ENCODE results near the gene IQSEC1.

IQSEC1 gene

GRCh38 chr3:13046569-13047274 is 26.5 kb downstream of the IQSEC1 start:
- DNase-seq: no peak

GRCh38 chr3:13045904-13046568 is 27.2 kb downstream of the IQSEC1 start:
- DNase-seq: no peak

GRCh38 chr3:13045241-13045903 is 27.9 kb downstream of the IQSEC1 start:
- DNase-seq: no peak

GRCh38 chr3:13044496-13045240 is 28.6 kb downstream of the IQSEC1 start:
- no peak for DNase-seq

- no peak for DNase-seq
Observed at GRCh38 chr3:13043656-13044055, 29.6 kb downstream of the IQSEC1 start.

- DNase-seq: no peak
Observed at GRCh38 chr3:13042715-13043271, 30.4 kb downstream of the IQSEC1 start.

- DNase-seq: no peak
Observed at GRCh38 chr3:13042127-13042701, 31.0 kb downstream of the IQSEC1 start.

- no peak for DNase-seq
Observed at GRCh38 chr3:13041113-13041776, 32.0 kb downstream of the IQSEC1 start.

GRCh38 chr3:13040361-13041074 is 32.7 kb downstream of the IQSEC1 start:
- DNase-seq: no peak

- no peak for DNase-seq
Observed at GRCh38 chr3:13039213-13039896, 33.9 kb downstream of the IQSEC1 start.

- no peak for DNase-seq
Observed at GRCh38 chr3:13037458-13038117, 35.6 kb downstream of the IQSEC1 start.

- no peak for DNase-seq
Observed at GRCh38 chr3:13034861-13035260, 38.4 kb downstream of the IQSEC1 start.

GRCh38 chr3:13034109-13034800 is 39.0 kb downstream of the IQSEC1 start:
- no peak for DNase-seq

- DNase-seq: no peak
Observed at GRCh38 chr3:13032206-13032605, 41.0 kb downstream of the IQSEC1 start.

- no peak for DNase-seq
Observed at GRCh38 chr3:13031621-13032020, 41.6 kb downstream of the IQSEC1 start.

GRCh38 chr3:13030684-13031083 is 42.5 kb downstream of the IQSEC1 start:
- DNase-seq: no peak

GRCh38 chr3:13028010-13028821 is 45.0 kb downstream of the IQSEC1 start:
- DNase-seq: no peak

GRCh38 chr3:13027154-13027553 is 46.1 kb downstream of the IQSEC1 start:
- no peak for DNase-seq

- DNase-seq: no peak
Observed at GRCh38 chr3:13026534-13026933, 46.7 kb downstream of the IQSEC1 start.

Data from NCI-H146 (cell line).